Endothelial cell of umbilical vein (primary cell): ENCODE results near the gene PDCD1. TPM values are rescaled to one million over a fixed set of nuclear protein-coding genes. Genes with fewer than 3 reads are reported as not detected.
A peak's percentile ranks its signal among the peaks of the same experiment; 100 is the strongest.

Experiments used
- BruUV-seq: library from RNA; stranded (reverse); fragments of 400-500 nt; replicated peaks from 2 replicates; lab custom pipeline; 2021; lab: Mats Ljungman, UMichigan
- CTCF ChIA-PET: fragments of 300-600, 350-600 bp; sonication (Branson Sonifier 250); formaldehyde crosslinking; loops from one replicate; lab custom pipeline; 2021; ENCODE audit warnings: antibody characterized with exemption, inconsistent platforms; lab: Charles Lee
- POLR2A ChIA-PET: fragments of 300-600, 350-600 bp; sonication (Branson Sonifier 250); formaldehyde crosslinking; loops from one replicate; lab custom pipeline; 2021; ENCODE audit warnings: antibody characterized with exemption, inconsistent platforms; lab: Charles Lee
- DNase-seq: peaks from one replicate; pipeline ENCODE4 v3.0.0-alpha.2; 2011; ENCODE audit warnings: low read depth, low spot score
- FAIRE-seq: peaks from 2 replicates; lab custom pipeline; 2011; peaks lifted over from hg19 to GRCh38; lab: Jason Lieb, UNC
- H2AFZ ChIP-seq: 2 replicates; pipeline ENCODE4 v1.6.0; 2012; ENCODE audit warnings: low read depth, low read length, control low read depth, inconsistent platforms
- H3K27ac ChIP-seq: 2 replicates; pipeline ENCODE4 v1.5.1; 2011; ENCODE audit warnings: low read depth, mild to moderate bottlenecking, control low read depth, low read length, moderate library complexity; ENCODE audit not compliant: insufficient read depth
- H3K27me3 ChIP-seq, 2 experiments: 2 replicates each; pipeline versions ENCODE4 v1.6.0 to v1.6.1; 2011; ENCODE audit warnings: low read length in 2 of 2, mixed read lengths in 1 of 2; ENCODE audit not compliant: control insufficient read depth in 2 of 2, insufficient read depth in 2 of 2
- H3K36me3 ChIP-seq, 2 experiments: 2 replicates in 1 of 2; 3 replicates in 1 of 2; pipeline ENCODE4 v1.5.1; 2011; ENCODE audit warnings: low read length in 2 of 2, mild to moderate bottlenecking in 1 of 2, moderate library complexity in 1 of 2; ENCODE audit not compliant: control insufficient read depth in 2 of 2, insufficient read depth in 2 of 2; ENCODE audit errors: extremely low read depth in 1 of 2
- H3K4me1 ChIP-seq: 3 replicates; pipeline ENCODE4 v1.5.1; 2011; ENCODE audit warnings: mild to moderate bottlenecking, low read length; ENCODE audit not compliant: control insufficient read depth, insufficient read depth; ENCODE audit errors: extremely low read depth
- H3K4me2 ChIP-seq: 2 replicates; pipeline ENCODE4 v1.6.1; 2011; ENCODE audit warnings: low read length, control low read depth, mixed read lengths; ENCODE audit not compliant: insufficient read depth
- H3K4me3 ChIP-seq, 3 experiments: fragments of 200-600 bp in 1 of 3; sonication (generic), shearing (Covaris generic) in 1 of 3; replicated peaks in 1 of 3; 2 replicates each; pipeline ENCODE4 v1.5.1; 2011 to 2016; ENCODE audit warnings: control low read depth in 3 of 3, low read length in 3 of 3, mild to moderate bottlenecking in 2 of 3, inconsistent platforms in 1 of 3, low read depth in 1 of 3, moderate library complexity in 1 of 3; ENCODE audit not compliant: insufficient read depth in 1 of 3
- H3K79me2 ChIP-seq: 2 replicates; pipeline ENCODE4 v1.6.0; 2012; ENCODE audit warnings: low read length, inconsistent platforms; ENCODE audit not compliant: control insufficient read depth, insufficient read depth
- H3K9ac ChIP-seq: replicated peaks from 2 replicates; pipeline ENCODE3; 2011; ENCODE audit warnings: low read length, control low read depth; ENCODE audit not compliant: insufficient read depth; ENCODE audit errors: extremely low read depth
- H3K9me1 ChIP-seq: replicated peaks from 3 replicates; pipeline ENCODE4 v1.6.0; 2011; ENCODE audit warnings: mild to moderate bottlenecking, low read length; ENCODE audit not compliant: control insufficient read depth, insufficient read depth; ENCODE audit errors: extremely low read depth
- H3K9me3 ChIP-seq: replicated peaks from 2 replicates; pipeline ENCODE4 v1.5.1; 2012; ENCODE audit warnings: low read length, inconsistent platforms; ENCODE audit not compliant: control insufficient read depth, insufficient read depth
- H4K20me1 ChIP-seq: replicated peaks from 2 replicates; pipeline ENCODE3; 2011; ENCODE audit warnings: mild to moderate bottlenecking, low read length; ENCODE audit not compliant: control insufficient read depth, insufficient read depth; ENCODE audit errors: extremely low read depth
- CTCF ChIP-seq, 2 donors: IDR thresholded peaks; 1 replicate in 1 of 2; 2 replicates in 1 of 2; pipeline ENCODE4 v1.5.1; 2011; ENCODE audit warnings: low read length in 2 of 2, mild to moderate bottlenecking in 2 of 2, moderate library complexity in 2 of 2, control low read depth in 1 of 2, inconsistent platforms in 1 of 2, low read depth in 1 of 2; ENCODE audit not compliant: insufficient read depth in 1 of 2; ENCODE audit errors: extremely low read depth in 1 of 2
- EZH2 ChIP-seq: IDR thresholded peaks from 2 replicates; pipeline ENCODE4 v1.6.1; 2012; ENCODE audit warnings: borderline replicate concordance, low read depth, mild to moderate bottlenecking, moderate library complexity, low read length, inconsistent platforms; ENCODE audit not compliant: severe bottlenecking
- FOS ChIP-seq: IDR thresholded peaks from 2 replicates; pipeline ENCODE4 v1.6.1; 2011; ENCODE audit warnings: mild to moderate bottlenecking, low read length, moderate library complexity, borderline replicate concordance; ENCODE audit not compliant: insufficient read depth
- GATA2 ChIP-seq: IDR thresholded peaks from 2 replicates; pipeline ENCODE4 v1.7.0; 2011; ENCODE audit warnings: low read depth, mild to moderate bottlenecking, moderate library complexity, mixed read lengths, low read length; ENCODE audit not compliant: insufficient read length, insufficient read depth
- JUN ChIP-seq: IDR thresholded peaks from 2 replicates; pipeline ENCODE4 v1.6.1; 2011; ENCODE audit warnings: borderline replicate concordance, low read depth; ENCODE audit not compliant: insufficient read length, insufficient read depth
- MAX ChIP-seq: IDR thresholded peaks from 2 replicates; pipeline ENCODE4 v1.6.1; 2011; ENCODE audit not compliant: insufficient read depth, insufficient read length
- MYC ChIP-seq: IDR thresholded peaks from one replicate; pipeline ENCODE4 v1.6.1; 2011; ENCODE audit warnings: mild to moderate bottlenecking, low read depth, low read length
- POLR2A ChIP-seq: IDR thresholded peaks from 2 replicates; pipeline ENCODE4 v1.6.1; 2012; ENCODE audit warnings: low read depth, mild to moderate bottlenecking, control low read depth, low read length
- POLR2AphosphoS5 ChIP-seq: IDR thresholded peaks from 2 replicates; pipeline ENCODE4 v1.6.1; 2012; ENCODE audit warnings: low read depth, mild to moderate bottlenecking, control low read depth, low read length, moderate library complexity; ENCODE audit not compliant: insufficient read depth
- dilution Hi-C: fragments of 300-500 bp; cut with MboI; formaldehyde crosslinking; loops from one replicate; pipeline ENCODE4 v1.15.0; 2019; ENCODE audit warnings: low sequenced_read_pairs; ENCODE audit not compliant: extremely low pct_ligation_motif_present
- intact Hi-C: fragments of 100-400 bp; cut with micrococcal nuclease; formaldehyde crosslinking; loops from one replicate; pipeline ENCODE4 v1.10.0; 2022
- polyA plus RNA-seq, 4 experiments: library from polyadenylated mRNA; depleted of rRNA in 3 of 4; stranded (reverse) in 3 of 4; unstranded in 1 of 4; fragments of >200 nt; gene quantifications; 2 replicates each; pipeline versions ENCODE4 v1.2.1 to v1.2.3, GENCODE V29; 2011 to 2012; ENCODE audit warnings: missing spikeins in 1 of 4
- total RNA-seq: library from RNA; stranded (reverse); gene quantifications from 2 replicates; pipeline ENCODE4 v1.2.3, GENCODE V29; 2021

The PDCD1 gene
- total and polyA plus RNA-seq, 2 donors (not counting 3 experiments of a cell fraction or from before 2014, with no cell fraction given) = not detected

DNA sequence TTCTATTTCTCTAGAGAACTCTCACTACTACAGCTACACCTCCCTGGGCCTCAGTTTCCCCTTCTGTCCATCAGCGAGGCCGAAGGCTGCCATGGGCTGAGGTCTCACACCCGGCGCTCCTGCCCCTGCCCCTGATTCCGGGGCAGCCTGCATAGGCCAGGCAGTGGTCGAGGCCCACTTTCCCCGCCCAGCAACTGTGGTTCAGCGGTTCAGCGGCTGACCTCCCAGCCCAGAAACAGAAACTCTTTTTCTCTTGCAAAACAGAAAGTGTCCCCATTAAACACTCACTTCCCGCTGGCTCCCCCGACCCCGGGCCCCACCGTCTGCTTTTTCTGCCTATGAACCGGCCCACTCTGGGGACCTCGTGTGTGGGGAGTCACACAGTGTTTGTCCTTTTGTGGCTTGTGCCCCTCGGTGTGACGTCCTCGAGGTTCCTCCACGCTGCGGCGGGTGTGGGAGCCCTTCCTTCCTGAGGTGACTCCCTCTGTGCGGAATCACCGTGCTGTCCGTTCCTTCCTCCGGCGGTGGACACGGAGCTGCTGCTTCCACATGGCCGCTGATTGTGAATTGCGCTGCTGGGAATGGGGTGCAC lies 16.0 kb downstream of the PDCD1 start:
- DNase-seq = no peak
- H3K9me1 ChIP-seq = no peaks in the 10 kb centered on the region
- no TSS peak for BruUV-seq
- dilution Hi-C loops = no loop called here
- no peaks in the 10 kb centered on the region for H4K20me1 ChIP-seq
- H3K9me3 ChIP-seq = no peaks in the 10 kb centered on the region
- intact Hi-C loops = no loop called here
- H3K27me3 ChIP-seq = peaks cover 10 to 12% of the 10 kb centered on the region in 2 experiments
- no peak for FAIRE-seq
- peak overlapping the region; percentile 41 for H2AFZ ChIP-seq
- ChIA-PET POLR2A (no interaction called here), CTCF (no interaction called here)
- H3K9ac ChIP-seq = no peak overlapping the region
- no peaks in the 10 kb centered on the region for H3K79me2 ChIP-seq
- no peaks in the 10 kb centered on the region for H3K36me3 ChIP-seq
- no peak for TF ChIP-seq POLR2A
- TF ChIP-seq GATA2 = no peak
- TF ChIP-seq POLR2AphosphoS5 = no peak
- H3K4me3 ChIP-seq = no peak overlapping the region
- H3K4me2 ChIP-seq = no peak overlapping the region
- H3K4me1 ChIP-seq = peaks cover 7% of the 10 kb centered on the region
- no peak overlapping the region for H3K27ac ChIP-seq

- no peak overlapping the region for H3K4me3 ChIP-seq
- BruUV-seq = no TSS peak
- ChIA-PET POLR2A (no interaction called here), CTCF (no interaction called here)
- DNase-seq = no peak
- FAIRE-seq = no peak
- H2AFZ ChIP-seq = no peak overlapping the region
- H3K79me2 ChIP-seq = no peaks in the 10 kb centered on the region
- H3K9ac ChIP-seq = no peak overlapping the region
- no peaks in the 10 kb centered on the region for H3K9me3 ChIP-seq
- no peak overlapping the region for H3K4me2 ChIP-seq
- intact Hi-C loops (no loop called here), dilution Hi-C loops (no loop called here)
- no peaks in the 10 kb centered on the region for H4K20me1 ChIP-seq
- H3K9me1 ChIP-seq = no peaks in the 10 kb centered on the region
- H3K4me1 ChIP-seq = peaks cover 7% of the 10 kb centered on the region
- no peaks in the 10 kb centered on the region for H3K36me3 ChIP-seq
- peaks cover 17 to 18% of the 10 kb centered on the region in 2 experiments for H3K27me3 ChIP-seq
- no peak for TF ChIP-seq POLR2AphosphoS5
- TF ChIP-seq POLR2A = no peak
- no peak for TF ChIP-seq EZH2
- TF ChIP-seq FOS = no peak
- TF ChIP-seq MYC = no peak
- no peak for TF ChIP-seq JUN
- TF ChIP-seq CTCF (IDR thresholded peaks at IDR 0.05; ENCODE audit: extremely low read depth in 1 of 2, insufficient read depth in 1 of 2, low read depth in 1 of 2, low read length in 2 of 2) = no peak
- TF ChIP-seq GATA2 = no peak
- no peak for TF ChIP-seq MAX
- no peak overlapping the region for H3K27ac ChIP-seq
Measured at GRCh38 chr2:241842067-241842415, 16.7 kb downstream of the PDCD1 start.
